Aorta (tissue), 5 donors: Measurements from ENCODE around the gene BUD23. TPM values are rescaled to one million over a fixed set of nuclear protein-coding genes. Genes with fewer than 3 reads are reported as not detected.
A peak's percentile ranks its signal among the peaks of the same experiment; 100 is the strongest.
"Not testable (repeated sequence)": the region's sequence is repeated elsewhere in the genome, so short reads cannot be mapped to it uniquely, and the experiment has no call there.

Experiments used
- ATAC-seq: fragments of 200-7000 bp; cut with Tn5 transposase; one replicate; pipeline ENCODE4 v1.9.1; 2022; ENCODE audit warnings: moderate library complexity; ENCODE audit not compliant: low FRiP score
- DNase-seq, 2 donors: peaks; one replicate each; pipeline ENCODE4 v3.0.0-alpha.2; 2020
- H3K27ac ChIP-seq, 2 donors: one replicate each; pipeline ENCODE4 v1.5.1; 2013; ENCODE audit warnings: low read length in 2 of 2, mild to moderate bottlenecking in 2 of 2, moderate library complexity in 2 of 2, control low read depth in 1 of 2, inconsistent platforms in 1 of 2, low read depth in 1 of 2
- H3K27me3 ChIP-seq, 2 donors: one replicate each; pipeline ENCODE4 v1.6.1; 2013; ENCODE audit warnings: control low read depth in 1 of 2, low read length in 1 of 2, mild to moderate bottlenecking in 1 of 2, moderate library complexity in 1 of 2; ENCODE audit not compliant: insufficient read depth in 2 of 2, control insufficient read depth in 1 of 2
- H3K36me3 ChIP-seq, 2 donors: one replicate each; pipeline ENCODE4 v1.6.1; 2013; ENCODE audit warnings: control low read depth in 1 of 2, low read length in 1 of 2, mild to moderate bottlenecking in 1 of 2; ENCODE audit not compliant: insufficient read depth in 2 of 2, control insufficient read depth in 1 of 2
- H3K4me1 ChIP-seq, 2 donors: one replicate each; pipeline ENCODE4 v1.6.1; 2013; ENCODE audit warnings: low read length in 2 of 2, control low read depth in 1 of 2, mild to moderate bottlenecking in 1 of 2, moderate library complexity in 1 of 2; ENCODE audit not compliant: insufficient read depth in 2 of 2, control insufficient read depth in 1 of 2
- H3K4me3 ChIP-seq, 2 donors: one replicate each; pipeline ENCODE4 v1.5.1; 2013; ENCODE audit warnings: low read length in 2 of 2, control low read depth in 1 of 2, mild to moderate bottlenecking in 1 of 2
- H3K9me3 ChIP-seq: one replicate; pipeline ENCODE4 v1.6.1; 2013; ENCODE audit warnings: mild to moderate bottlenecking, low read length; ENCODE audit not compliant: control insufficient read depth
- WGBS, 2 donors: extraction: QIAGEN DNeasy Blood & Tissue Kit; methylation state at CpG; one replicate each; pipeline ENCODE4 v1.1.7; 2013; 5-methylcytosine and 5-hydroxymethylcytosine counted together
- intact Hi-C, 2 donors: fragments of 100-400 bp; cut with DNase I; formaldehyde crosslinking; loops; one replicate each; pipeline versions ENCODE4 v1.14.2 to v1.15.0; 2022
- polyA plus RNA-seq, 2 donors: library from polyadenylated mRNA; stranded (reverse); fragments of 200-250 nt; gene quantifications; one replicate each; pipeline ENCODE4 v1.2.3, GENCODE V29; 2013
- total RNA-seq, 2 donors: library from RNA; stranded (reverse); fragmentation: NEBNext Ultra II Directional; extraction: Animal tissue kit (Norgen Biotek cat#: 25700); gene quantifications; one replicate each; pipeline ENCODE4 v1.2.1, GENCODE V29; 2021
- donor health status: healthy with polysubstance abuse.
- donor health status: Bipolar disorder and iron deficiency.
- donor health status: DM: no; HTN: no; CAD: no.
- donor health status: DM: no; HTN: no; CAD: no.
- donor health status: DM: yes; HTN: yes; CAD: no.

Gene BUD23
- total and polyA plus RNA-seq, 4 donors = 39.0 to 60.7 (median 43.9) TPM

DNA sequence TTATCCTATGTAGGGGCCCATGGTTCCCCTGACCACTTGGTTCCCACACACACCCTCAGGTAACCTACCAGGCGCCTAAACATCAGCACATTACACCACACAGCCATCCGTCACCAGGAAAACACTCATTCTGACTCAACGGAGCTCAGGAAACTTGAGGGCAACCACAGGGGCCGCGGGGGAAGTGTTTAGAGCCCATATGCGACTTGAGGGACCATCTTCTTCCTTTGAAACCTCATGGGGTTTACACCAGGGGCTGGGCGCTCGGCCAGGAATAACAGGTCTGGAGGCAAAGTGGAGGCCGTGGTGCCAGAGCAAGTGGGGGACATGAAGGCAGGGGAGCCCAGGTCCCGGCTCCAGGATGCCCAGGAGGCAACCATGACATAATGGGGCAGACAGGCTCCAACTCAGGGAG is 34.6 kb downstream of the BUD23 start:
- Histone ChIP-seq H3K4me1 (no peaks in the 10 kb centered on the region), H3K36me3 (no peaks in the 10 kb centered on the region), H3K27me3 (no peaks in the 10 kb centered on the region), H3K27ac (no peak overlapping the region), H3K9me3 (no peaks in the 10 kb centered on the region), H3K4me3 (peak overlapping the region in 1 of 2 donors; percentile 94)
- WGBS, 2 donors = 27 to 30% methylated on average over 10 of the region's 10 CpGs
- DNase-seq (peak in 1 of 2 donors; percentile 68), ATAC-seq (no peak)
- intact Hi-C loops = no loop called here

DNA sequence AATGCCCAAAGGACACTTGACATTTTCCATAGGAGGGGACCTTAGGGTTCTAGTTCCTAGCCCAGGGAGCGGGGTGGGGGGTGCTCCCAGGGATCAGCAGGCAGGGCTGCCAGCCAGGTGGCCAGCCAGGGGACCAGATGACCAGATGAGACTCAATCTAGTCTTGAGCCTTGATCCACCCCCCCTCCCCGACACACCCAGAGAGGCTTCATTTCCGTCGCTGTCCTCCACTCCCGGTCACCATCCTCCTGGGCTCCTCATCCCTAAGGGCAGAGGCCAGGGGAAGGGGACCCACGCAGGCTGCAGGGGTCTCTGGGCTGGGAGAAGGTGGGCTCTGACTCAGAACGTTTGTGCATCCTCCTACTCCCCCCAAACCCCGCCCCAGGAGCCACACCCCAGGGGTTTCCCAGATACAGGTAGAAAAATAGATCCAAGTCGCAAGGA is 35.1 kb downstream of the BUD23 start:
- ATAC-seq (no peak), DNase-seq (no peak)
- 37 to 49% methylated on average over 9 of the region's 9 CpGs for WGBS, 2 donors
- no peaks in the 10 kb centered on the region for H3K4me1 ChIP-seq
- no peak overlapping the region for H3K27ac ChIP-seq
- intact Hi-C loops = no loop called here
- H3K9me3 ChIP-seq = no peaks in the 10 kb centered on the region
- H3K36me3 ChIP-seq = no peaks in the 10 kb centered on the region
- H3K4me3 ChIP-seq = peak overlapping the region in 1 of 2 donors; percentile 94
- no peaks in the 10 kb centered on the region for H3K27me3 ChIP-seq

- 0 to 1% methylated on average over 58 to 96 of the region's 96 CpGs for WGBS, 2 donors
- no peaks in the 10 kb centered on the region for H3K27me3 ChIP-seq
- intact Hi-C loops = no loop called here
- H3K4me3 ChIP-seq = peak within 1 kb of the TSS; percentile 20 to 94
- H3K9me3 ChIP-seq = no peaks in the 10 kb centered on the region
- no peaks in the 10 kb centered on the region for H3K36me3 ChIP-seq
- H3K4me1 ChIP-seq = no peaks in the 10 kb centered on the region
- no peak within 1 kb of the TSS for H3K27ac ChIP-seq
- DNase-seq (peak; percentile 81 to 91), ATAC-seq (peak; percentile 62)
Measured at GRCh38 chr7:73718905-73719805, 35.8 kb downstream of the BUD23 start, which contains the start of gene STX1A. Gene STX1A, minus strand, starts transcription at chr7:73719669. Its CDS starts 38 bp downstream, at chr7:73719631.

GRCh38 chr7:73719806-73720169 is 36.4 kb downstream of the BUD23 start:
- intact Hi-C loops = loop anchor here in 1 of 2 donors (2.0 kb wide), 1 partner anchor 37 kb away; the partner anchor contains the start of genes BUD23 and DNAJC30
- 6 to 7% methylated on average over 16 of the region's 16 CpGs for WGBS, 2 donors
- DNase-seq (no peak), ATAC-seq (peak; percentile 1)
- H3K9me3 ChIP-seq = no peaks in the 10 kb centered on the region
- no peaks in the 10 kb centered on the region for H3K27me3 ChIP-seq
- H3K36me3 ChIP-seq = no peaks in the 10 kb centered on the region
- H3K4me1 ChIP-seq = no peaks in the 10 kb centered on the region
- H3K4me3 ChIP-seq = no peak overlapping the region
- H3K27ac ChIP-seq = no peak overlapping the region

DNA sequence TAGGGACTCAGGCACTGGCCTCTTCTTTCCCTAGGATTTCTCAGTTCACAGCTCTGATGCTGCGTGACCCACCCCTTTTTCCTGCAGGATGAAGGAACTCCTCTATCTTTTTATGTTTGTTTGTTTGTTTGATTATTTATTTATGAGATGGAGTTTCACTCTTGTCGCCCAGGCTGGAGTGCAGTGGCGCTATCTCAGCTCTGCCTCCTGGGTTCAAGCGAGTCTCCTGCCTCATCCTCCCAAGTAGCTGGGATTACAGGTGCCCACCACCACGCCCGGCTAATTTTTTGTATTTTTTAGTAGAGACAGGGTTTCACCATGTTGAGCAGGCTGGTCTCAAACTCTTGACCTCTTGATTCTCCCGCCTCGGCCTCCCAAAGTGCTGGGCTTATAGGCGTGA is 37.0 kb downstream of the BUD23 start:
- ATAC-seq, H3K4me1 ChIP-seq: not testable (repeated sequence)
- WGBS, 2 donors = 96 to 97% methylated on average over 9 of the region's 9 CpGs

DNA sequence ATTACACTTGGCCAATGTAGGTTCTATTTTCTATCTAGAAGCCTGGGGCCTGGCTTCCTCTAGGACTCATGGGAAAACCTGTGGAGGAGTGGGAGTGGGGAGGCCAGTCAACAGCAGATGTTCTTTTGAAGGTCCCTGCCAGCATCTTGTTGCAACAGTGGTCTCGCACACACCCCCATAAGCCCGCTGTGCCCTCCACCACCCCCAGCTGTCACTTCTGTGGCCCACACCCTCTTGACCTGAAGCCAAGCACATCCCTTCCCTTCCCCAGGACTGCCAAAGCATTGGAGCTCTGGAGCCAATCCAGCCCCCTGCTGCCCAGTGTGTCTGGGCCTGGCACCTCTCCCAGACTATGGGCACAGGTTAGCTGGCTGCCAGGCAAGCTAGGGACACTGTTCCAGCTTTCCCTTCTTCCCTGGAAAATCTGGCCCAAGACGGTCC is 38.0 kb downstream of the BUD23 start:
- Histone ChIP-seq H3K4me3 (no peak overlapping the region), H3K9me3 (no peaks in the 10 kb centered on the region), H3K27ac (no peak overlapping the region), H3K27me3 (no peaks in the 10 kb centered on the region), H3K36me3 (no peaks in the 10 kb centered on the region), H3K4me1 (no peaks in the 10 kb centered on the region)
- peak; percentile 79 to 85 for DNase-seq
- WGBS, 2 donors = 5% methylated on average over 3 of the region's 3 CpGs
- intact Hi-C loops = loop anchor here in 1 of 2 donors (2.0 kb wide), 1 partner anchor 39 kb away; the partner anchor contains the start of genes BUD23 and DNAJC30
- ATAC-seq = peak; percentile 48

More for the DNA sequence above, 37.0 kb downstream of the BUD23 start:
- intact Hi-C loops = loop anchor here in 1 of 2 donors (2.0 kb wide), 1 partner anchor 38 kb away; the partner anchor contains the start of genes BUD23 and DNAJC30
- DNase-seq, H3K27me3 ChIP-seq, H3K9me3 ChIP-seq, H3K4me3 ChIP-seq, H3K27ac ChIP-seq, H3K36me3 ChIP-seq: not testable (repeated sequence)

- H3K4me1 ChIP-seq, H3K27ac ChIP-seq, H3K4me3 ChIP-seq, H3K27me3 ChIP-seq, ATAC-seq, intact Hi-C loops, H3K36me3 ChIP-seq, H3K9me3 ChIP-seq, DNase-seq: not testable (repeated sequence)
- 71 to 85% methylated on average over 4 of the region's 4 CpGs for WGBS, 2 donors
Measured at GRCh38 chr7:73722182-73722581, 38.8 kb downstream of the BUD23 start.

GRCh38 chr7:73722785-73723184 is 39.4 kb downstream of the BUD23 start:
- H3K36me3 ChIP-seq = no peaks in the 10 kb centered on the region
- no peaks in the 10 kb centered on the region for H3K4me1 ChIP-seq
- H3K27me3 ChIP-seq = no peaks in the 10 kb centered on the region
- no peaks in the 10 kb centered on the region for H3K9me3 ChIP-seq
- WGBS, 2 donors = 66 to 79% methylated on average over 6 of the region's 6 CpGs
- ATAC-seq (no peak), DNase-seq (no peak)
- H3K4me3 ChIP-seq = no peak overlapping the region
- intact Hi-C loops = no loop called here
- H3K27ac ChIP-seq = no peak overlapping the region
